Coronary artery (tissue), 2 donors: ENCODE data around the gene CFLAR.

ENCODE experiments used
- DNase-seq: peaks from one replicate; pipeline ENCODE4 v3.0.0-alpha.2; 2017; ENCODE audit warnings: low spot score
- H3K27ac ChIP-seq, 2 donors: fragments of 200-600 bp; sonication (generic); one replicate each; pipeline ENCODE4 v1.5.1; 2016 to 2019
- H3K4me3 ChIP-seq: fragments of 200-600 bp; sonication (generic); 2 replicates; pipeline ENCODE4 v1.5.1; 2016; ENCODE audit warnings: mild to moderate bottlenecking, moderate library complexity
- TF ChIP-seq, protein P1 (sequence below): fragments of 200-600 bp; sonication (generic); IDR thresholded peaks from one replicate; pipeline ENCODE4 v1.5.1; 2019; ENCODE audit warnings: antibody characterized with exemption

CFLAR gene

DNA sequence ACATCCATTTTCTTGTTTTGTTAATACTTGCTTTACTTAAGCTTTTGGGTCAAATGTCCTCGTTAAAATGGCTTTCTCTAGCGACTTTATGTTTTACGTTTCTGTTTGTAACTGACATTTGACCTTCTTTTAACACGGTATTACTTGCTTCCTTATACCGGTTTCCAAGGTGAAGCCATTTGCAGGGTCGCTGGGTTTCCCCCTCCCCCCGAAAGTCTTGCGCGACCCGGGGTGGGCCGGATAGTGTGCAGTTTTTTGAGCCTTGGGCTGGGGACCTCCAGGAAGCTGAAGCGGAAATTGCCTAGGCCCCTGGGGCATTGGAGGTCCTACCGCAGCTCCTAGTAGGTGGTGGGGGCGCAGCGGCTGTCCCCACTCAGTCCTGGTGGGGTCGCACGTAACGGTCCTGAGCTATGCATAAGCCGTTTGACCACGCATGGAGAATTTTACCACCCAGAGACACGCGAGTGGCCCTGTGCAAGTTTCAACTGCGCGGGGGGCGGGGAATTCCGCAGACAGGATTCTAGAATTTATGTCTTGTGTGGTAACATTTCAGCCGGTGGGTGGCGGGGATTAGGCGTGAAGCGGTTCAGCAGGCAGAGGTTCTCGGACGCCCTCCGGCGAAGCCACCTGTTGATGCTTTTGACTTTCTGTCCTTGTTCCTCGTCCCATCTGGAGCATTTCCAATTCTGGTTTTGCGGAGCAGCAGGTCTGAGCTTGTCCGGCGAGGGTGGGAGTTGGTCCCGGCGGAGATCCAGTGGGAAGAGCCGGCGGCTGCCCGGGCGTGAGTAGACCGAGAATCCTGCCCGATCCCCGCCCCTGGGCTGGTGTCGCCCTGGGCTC, 2.4 kb downstream of the CFLAR start:
- H3K4me3 ChIP-seq = peak overlapping the region; percentile 86
- peak; percentile 87 for DNase-seq
- H3K27ac ChIP-seq = peak overlapping the region; percentile 93 to 98
- TF ChIP-seq, protein P1, sequence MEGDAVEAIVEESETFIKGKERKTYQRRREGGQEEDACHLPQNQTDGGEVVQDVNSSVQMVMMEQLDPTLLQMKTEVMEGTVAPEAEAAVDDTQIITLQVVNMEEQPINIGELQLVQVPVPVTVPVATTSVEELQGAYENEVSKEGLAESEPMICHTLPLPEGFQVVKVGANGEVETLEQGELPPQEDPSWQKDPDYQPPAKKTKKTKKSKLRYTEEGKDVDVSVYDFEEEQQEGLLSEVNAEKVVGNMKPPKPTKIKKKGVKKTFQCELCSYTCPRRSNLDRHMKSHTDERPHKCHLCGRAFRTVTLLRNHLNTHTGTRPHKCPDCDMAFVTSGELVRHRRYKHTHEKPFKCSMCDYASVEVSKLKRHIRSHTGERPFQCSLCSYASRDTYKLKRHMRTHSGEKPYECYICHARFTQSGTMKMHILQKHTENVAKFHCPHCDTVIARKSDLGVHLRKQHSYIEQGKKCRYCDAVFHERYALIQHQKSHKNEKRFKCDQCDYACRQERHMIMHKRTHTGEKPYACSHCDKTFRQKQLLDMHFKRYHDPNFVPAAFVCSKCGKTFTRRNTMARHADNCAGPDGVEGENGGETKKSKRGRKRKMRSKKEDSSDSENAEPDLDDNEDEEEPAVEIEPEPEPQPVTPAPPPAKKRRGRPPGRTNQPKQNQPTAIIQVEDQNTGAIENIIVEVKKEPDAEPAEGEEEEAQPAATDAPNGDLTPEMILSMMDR = peak; percentile 29

DNA sequence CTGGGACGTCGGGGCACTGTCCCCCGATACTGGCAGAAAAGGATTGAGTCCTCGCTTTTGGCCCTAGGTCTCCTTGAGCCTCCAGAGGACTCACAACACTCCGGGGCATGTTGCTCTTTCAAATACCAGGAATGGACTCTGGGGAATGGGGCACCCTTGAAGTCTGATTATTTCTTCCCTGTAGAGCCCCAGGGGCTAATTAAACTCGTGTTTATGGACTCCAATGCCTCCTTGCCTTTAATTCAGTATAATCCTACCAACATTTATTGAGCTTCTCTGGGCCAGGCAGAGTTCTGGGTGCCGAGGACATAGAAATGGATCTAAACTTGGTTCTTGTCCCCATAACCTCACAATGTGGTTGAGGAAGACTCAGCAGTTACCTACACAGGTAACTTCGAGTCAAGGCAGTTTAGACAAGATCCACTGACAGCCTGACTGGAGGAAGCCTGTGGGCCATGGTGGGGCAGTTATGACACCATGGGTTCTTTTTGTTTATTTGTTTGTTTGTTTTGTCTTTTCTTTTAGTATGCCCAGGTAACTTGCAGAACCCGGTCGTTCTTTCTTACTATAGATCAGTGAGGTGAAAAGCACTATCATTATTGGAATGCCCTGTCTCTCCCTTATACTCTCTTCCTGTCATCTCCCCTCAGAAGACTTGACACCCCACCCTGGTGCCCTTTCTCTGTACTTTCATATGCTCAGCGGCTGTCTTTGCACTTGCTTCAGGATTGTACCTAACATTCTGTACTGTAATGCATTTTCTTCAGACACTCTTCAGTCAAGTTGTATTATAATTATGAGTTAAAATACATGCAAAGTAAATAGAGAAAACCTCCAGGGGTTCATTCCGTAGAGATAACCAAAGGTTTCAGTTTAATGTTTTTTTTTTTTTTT, 3.2 kb downstream of the CFLAR start:
- TF ChIP-seq, protein P1 = no peak

DNA sequence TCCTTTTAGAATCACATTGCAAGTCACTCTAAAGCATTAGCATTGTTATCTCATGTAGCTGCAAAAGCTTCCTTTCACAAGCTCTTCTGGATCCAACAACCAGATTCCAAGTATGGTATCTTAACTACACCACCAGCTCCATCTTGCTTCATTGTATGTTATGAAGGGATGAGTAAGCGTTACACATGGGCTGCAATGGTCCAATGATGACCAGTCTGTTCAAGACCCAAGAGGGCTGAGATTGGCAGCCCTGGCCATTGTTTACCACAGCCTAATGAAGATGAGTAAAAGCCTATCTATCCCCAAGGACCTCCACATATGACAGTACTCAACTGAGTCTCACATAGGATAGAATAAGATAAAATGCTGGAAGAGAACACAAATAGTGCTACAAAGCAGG, 6.3 kb downstream of the CFLAR start:
- Histone ChIP-seq H3K4me3 (peak overlapping the region; percentile 62), H3K27ac (peak overlapping the region in 1 of 2 donors; percentile 87)
- DNase-seq = no peak
- TF ChIP-seq, protein P1 = no peak

More for the DNA sequence above, 3.2 kb downstream of the CFLAR start:
- H3K27ac ChIP-seq = peak overlapping the region; percentile 93 to 98
- H3K4me3 ChIP-seq = peak overlapping the region; percentile 86
- no peak for DNase-seq

DNA sequence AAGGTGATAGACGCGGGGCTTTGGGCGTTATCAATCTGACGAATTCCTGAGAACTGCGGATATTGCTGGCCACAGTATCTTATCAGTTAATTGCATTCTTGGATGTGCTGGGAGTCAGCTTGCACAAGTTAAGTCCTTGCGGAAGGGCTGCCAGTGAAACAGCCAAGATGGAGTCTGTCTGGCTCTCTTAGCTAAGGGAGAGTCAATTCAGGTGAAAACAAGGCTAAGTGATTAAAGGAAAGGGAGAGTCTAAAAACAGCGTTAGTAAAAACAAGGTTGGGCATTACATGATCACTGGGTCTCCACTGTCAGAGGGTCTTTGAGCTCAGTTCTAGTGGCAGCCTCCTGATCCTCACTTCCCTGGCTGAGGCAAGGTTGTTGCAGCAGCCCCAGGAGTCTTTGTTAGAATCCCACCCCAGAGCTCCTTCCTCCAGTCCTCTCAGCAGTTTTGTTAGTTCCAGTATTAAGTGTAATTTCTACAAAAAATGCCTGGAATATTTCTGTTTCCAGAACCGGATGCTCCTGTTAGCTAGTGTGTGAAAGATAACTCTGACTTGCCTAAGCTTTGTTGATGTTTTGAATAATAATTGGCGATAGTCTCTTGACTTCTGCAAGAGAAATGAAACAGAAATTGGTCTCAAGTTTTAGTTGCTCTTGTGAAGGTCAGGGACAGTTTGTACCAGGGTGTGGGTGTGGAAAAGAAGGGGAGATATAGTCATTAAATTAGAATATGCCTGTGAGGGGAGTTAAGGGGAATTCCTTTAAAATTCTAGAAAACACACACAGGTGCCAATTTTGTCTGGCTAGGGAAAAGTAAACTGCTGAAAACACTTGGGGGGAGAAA, 10.6 kb downstream of the CFLAR start:
- no peak for DNase-seq
- Histone ChIP-seq H3K27ac (peak overlapping the region; percentile 80 to 87), H3K4me3 (peak overlapping the region; percentile 62)
- TF ChIP-seq, protein P1 = no peak

DNA sequence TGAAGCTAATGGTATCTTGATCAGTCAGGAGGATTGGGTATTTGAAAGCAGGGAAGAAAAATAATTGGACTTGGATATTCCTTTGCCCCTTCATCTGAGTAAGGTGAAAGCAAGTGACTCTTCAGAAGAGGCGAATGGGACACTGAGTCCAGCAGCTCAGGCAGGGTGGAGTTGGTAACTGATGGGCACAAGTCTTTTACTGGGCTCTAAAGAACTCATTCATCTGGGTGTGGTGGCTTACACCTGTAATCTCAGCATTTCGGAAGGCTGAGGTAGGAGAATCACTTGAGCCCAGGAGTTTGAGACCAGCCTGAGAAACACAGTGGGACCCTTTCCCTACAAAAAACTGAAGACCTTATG, 11.2 kb downstream of the CFLAR start:
- TF ChIP-seq, protein P1 = no peak
- peak overlapping the region; percentile 62 for H3K4me3 ChIP-seq
- no peak for DNase-seq
- H3K27ac ChIP-seq = peak overlapping the region; percentile 80 to 87

DNA sequence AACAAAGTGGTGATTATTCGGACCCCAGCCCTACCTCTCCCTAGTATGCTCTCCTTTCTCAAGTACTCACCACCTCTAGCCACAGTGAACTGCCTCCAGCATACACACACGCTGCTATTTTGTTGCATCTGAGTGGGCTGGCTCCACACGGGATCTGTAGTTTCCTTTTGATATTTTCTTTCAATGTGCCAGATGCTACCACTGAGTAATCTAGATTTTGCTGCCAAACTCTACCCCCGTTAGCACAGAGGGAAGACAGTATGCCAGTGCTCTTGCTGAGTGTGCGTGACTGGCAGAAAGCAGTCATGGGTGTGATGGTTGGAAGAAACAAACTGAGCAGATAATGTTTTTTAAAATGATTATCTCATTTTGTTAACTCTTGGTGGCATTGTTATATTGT, 11.6 kb downstream of the CFLAR start:
- Histone ChIP-seq H3K27ac (peak overlapping the region; percentile 80 to 87), H3K4me3 (peak overlapping the region; percentile 62)
- DNase-seq = no peak
- TF ChIP-seq, protein P1 = no peak
